HG03060 (cell line): ENCODE data around the gene PNPLA7.
"Not testable (repeated sequence)": the region's sequence is repeated elsewhere in the genome, so short reads cannot be mapped to it uniquely, and the experiment has no call there.

ENCODE experiments used
- ATAC-seq: cut with Tn5 transposase; IDR thresholded peaks from one replicate; pipeline ENCODE4 v1.9.1; 2021; ENCODE audit warnings: low read depth, moderate number of reproducible peaks; ENCODE audit not compliant: unreplicated experiment

PNPLA7 gene

GRCh38 chr9:137575716-137576411, 25.7 kb upstream of the PNPLA7 start:
- no peak for ATAC-seq

- no peak for ATAC-seq
Observed at GRCh38 chr9:137575364-137575715, 25.1 kb upstream of the PNPLA7 start.

- no peak for ATAC-seq
Observed at GRCh38 chr9:137574192-137574591, 24.0 kb upstream of the PNPLA7 start.

GRCh38 chr9:137570566-137570965, 20.4 kb upstream of the PNPLA7 start:
- no peak for ATAC-seq

GRCh38 chr9:137569609-137570203, 19.5 kb upstream of the PNPLA7 start:
- no peak for ATAC-seq

GRCh38 chr9:137568445-137568844, 18.2 kb upstream of the PNPLA7 start:
- ATAC-seq, result not testable (repeated sequence)

- ATAC-seq, result no peak
Observed at GRCh38 chr9:137564817-137565411, 14.7 kb upstream of the PNPLA7 start.

GRCh38 chr9:137564134-137564533, 13.9 kb upstream of the PNPLA7 start:
- ATAC-seq, result no peak

- no peak for ATAC-seq
Observed at GRCh38 chr9:137558127-137558526, 7.9 kb upstream of the PNPLA7 start.

- ATAC-seq, result no peak
Observed at GRCh38 chr9:137556069-137556838, 6.1 kb upstream of the PNPLA7 start.

- no peak for ATAC-seq
Observed at GRCh38 chr9:137555179-137555578, 5.0 kb upstream of the PNPLA7 start.

GRCh38 chr9:137554349-137554748, 4.1 kb upstream of the PNPLA7 start:
- ATAC-seq, result no peak

GRCh38 chr9:137553654-137554053, 3.5 kb upstream of the PNPLA7 start:
- ATAC-seq, result not testable (repeated sequence)

GRCh38 chr9:137552022-137552768, 2.0 kb upstream of the PNPLA7 start:
- no peak for ATAC-seq

GRCh38 chr9:137551264-137552021, 1.2 kb upstream of the PNPLA7 start, which contains the start of gene MRPL41:
TSS of gene MRPL41 (plus strand) at chr9:137551879. CDS start at chr9:137552082, 203 bp downstream.
- ATAC-seq, result no peak

- not testable (repeated sequence) for ATAC-seq
Observed at GRCh38 chr9:137550958-137551263, 709 bp upstream of the PNPLA7 start.

GRCh38 chr9:137547687-137548543, 2.3 kb downstream of the PNPLA7 start:
- ATAC-seq, result no peak

GRCh38 chr9:137545123-137545522, 5.1 kb downstream of the PNPLA7 start:
- ATAC-seq, result no peak

- no peak for ATAC-seq
Observed at GRCh38 chr9:137544176-137544760, 5.9 kb downstream of the PNPLA7 start.
